GM12873 (cell line): ENCODE results near the gene IQGAP3.

Source experiments
- CTCF ChIP-seq: IDR thresholded peaks from 2 replicates; pipeline ENCODE4 v1.5.1; 2012; ENCODE audit warnings: low read depth, mild to moderate bottlenecking, moderate library complexity, low read length, control low read depth; ENCODE audit not compliant: insufficient read depth; ENCODE audit errors: missing control alignments

Gene IQGAP3

GRCh38 chr1:156598125-156598524 lies 25.8 kb upstream of the IQGAP3 start:
- TF ChIP-seq CTCF, result no peak

- no peak for TF ChIP-seq CTCF
These were observed 24.1 kb upstream of the IQGAP3 start for GRCh38 chr1:156596426-156596825.

- no peak for TF ChIP-seq CTCF
These were observed 22.7 kb upstream of the IQGAP3 start for GRCh38 chr1:156595016-156595415.

GRCh38 chr1:156594190-156594589 lies 21.8 kb upstream of the IQGAP3 start:
- TF ChIP-seq CTCF, result no peak

GRCh38 chr1:156593661-156593989 lies 21.3 kb upstream of the IQGAP3 start:
- no peak for TF ChIP-seq CTCF

- no peak for TF ChIP-seq CTCF
These were observed 20.7 kb upstream of the IQGAP3 start for GRCh38 chr1:156592910-156593660.

GRCh38 chr1:156592158-156592909 lies 20.0 kb upstream of the IQGAP3 start:
- no peak for TF ChIP-seq CTCF
